ENCODE data around the gene CDK11B. TPM values are rescaled to one million over a fixed set of nuclear protein-coding genes. Genes with fewer than 3 reads are reported as not detected.

The CDK11B gene
- total RNA-seq, 1 donor, result 5.8 TPM

DNA sequence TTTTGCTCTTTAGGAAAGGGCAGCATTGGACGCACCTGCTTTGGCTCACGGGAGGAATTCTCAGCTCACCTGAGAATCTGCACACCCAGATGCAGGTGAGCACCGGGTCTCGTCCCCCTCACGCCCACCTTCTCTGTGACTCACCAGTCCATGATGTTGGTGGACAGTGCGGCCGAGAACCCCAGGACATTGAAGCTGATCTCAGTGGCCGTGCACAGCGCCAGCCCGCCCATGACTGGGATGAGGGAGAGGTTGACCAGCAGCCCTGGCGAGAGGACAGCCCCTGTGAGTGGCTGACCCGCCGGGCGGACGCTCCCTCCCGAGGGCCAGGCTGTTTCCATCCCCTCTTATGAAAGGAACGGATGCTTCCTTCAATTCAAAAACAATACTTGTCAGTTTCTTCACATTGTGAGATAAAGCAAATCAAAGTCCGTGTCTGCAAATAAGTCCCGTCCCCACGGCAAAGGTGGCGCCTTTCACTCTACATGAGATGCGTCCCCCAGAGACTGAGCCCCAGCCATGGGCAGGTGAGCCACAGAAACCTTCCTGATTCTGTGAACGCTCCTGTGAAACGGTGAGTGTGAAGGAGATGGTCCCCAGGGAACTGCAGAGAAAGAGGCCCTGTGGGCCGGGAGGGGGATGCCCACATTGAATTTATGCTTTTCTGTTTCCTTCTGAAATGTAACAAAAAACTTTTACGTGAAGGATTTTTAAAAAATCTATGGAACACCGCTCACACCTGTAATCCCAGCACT, 12.7 kb upstream of the CDK11B start:
- TF ChIP-seq, protein P1, sequence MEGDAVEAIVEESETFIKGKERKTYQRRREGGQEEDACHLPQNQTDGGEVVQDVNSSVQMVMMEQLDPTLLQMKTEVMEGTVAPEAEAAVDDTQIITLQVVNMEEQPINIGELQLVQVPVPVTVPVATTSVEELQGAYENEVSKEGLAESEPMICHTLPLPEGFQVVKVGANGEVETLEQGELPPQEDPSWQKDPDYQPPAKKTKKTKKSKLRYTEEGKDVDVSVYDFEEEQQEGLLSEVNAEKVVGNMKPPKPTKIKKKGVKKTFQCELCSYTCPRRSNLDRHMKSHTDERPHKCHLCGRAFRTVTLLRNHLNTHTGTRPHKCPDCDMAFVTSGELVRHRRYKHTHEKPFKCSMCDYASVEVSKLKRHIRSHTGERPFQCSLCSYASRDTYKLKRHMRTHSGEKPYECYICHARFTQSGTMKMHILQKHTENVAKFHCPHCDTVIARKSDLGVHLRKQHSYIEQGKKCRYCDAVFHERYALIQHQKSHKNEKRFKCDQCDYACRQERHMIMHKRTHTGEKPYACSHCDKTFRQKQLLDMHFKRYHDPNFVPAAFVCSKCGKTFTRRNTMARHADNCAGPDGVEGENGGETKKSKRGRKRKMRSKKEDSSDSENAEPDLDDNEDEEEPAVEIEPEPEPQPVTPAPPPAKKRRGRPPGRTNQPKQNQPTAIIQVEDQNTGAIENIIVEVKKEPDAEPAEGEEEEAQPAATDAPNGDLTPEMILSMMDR (IDR thresholded peaks at IDR 0.05; ENCODE audit: extremely low read depth, low read depth, low read length), result no peak
- no peaks in the 10 kb centered on the region for H4K20me1 ChIP-seq (ENCODE audit: insufficient read depth, low read length)
- H3K4me2 ChIP-seq (ENCODE audit: insufficient read depth, low read length), result no peak overlapping the region
- H3K9me3 ChIP-seq (ENCODE audit: low read depth, low read length), result no peaks in the 10 kb centered on the region
- H2AFZ ChIP-seq (ENCODE audit: low read length), result no peak overlapping the region
- H3K27me3 ChIP-seq (ENCODE audit: insufficient read depth, low read length), result no peaks in the 10 kb centered on the region
- no peak overlapping the region for H3K4me3 ChIP-seq (ENCODE audit: insufficient read depth, low read length)
- peak; percentile 50 for DNase-seq (ENCODE audit: insufficient read length, low spot score, missing footprints)
- no peaks in the 10 kb centered on the region for H3K4me1 ChIP-seq (ENCODE audit: insufficient read depth, low read length)
- H3K27ac ChIP-seq (ENCODE audit: low read depth, low read length), result no peak overlapping the region
- H3K36me3 ChIP-seq (ENCODE audit: insufficient read depth, low read length), result peaks cover 30% of the 10 kb centered on the region
- H3K79me2 ChIP-seq (ENCODE audit: insufficient read depth, low read length), result no peaks in the 10 kb centered on the region

DNA sequence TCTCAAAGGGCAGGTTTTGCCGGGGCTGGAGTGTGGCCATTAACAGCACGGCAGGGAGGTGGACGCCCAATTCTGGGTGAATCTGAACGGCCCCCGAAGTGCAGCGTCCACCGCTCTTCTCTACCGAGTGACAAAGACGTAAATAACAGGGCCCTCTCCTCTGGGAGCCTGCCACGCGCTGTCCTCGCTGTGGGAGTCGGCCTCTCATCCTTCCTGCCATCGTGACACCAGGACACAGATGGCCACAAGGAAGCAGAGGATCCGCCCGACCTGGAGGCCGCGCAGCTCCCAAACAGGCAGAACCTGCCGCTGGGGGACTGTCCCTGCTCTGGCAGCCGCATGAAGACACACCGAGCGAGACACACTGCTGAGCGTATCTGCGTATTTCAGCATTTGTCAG, 12.1 kb upstream of the CDK11B start:
- H4K20me1 ChIP-seq (ENCODE audit: insufficient read depth, low read length), result no peaks in the 10 kb centered on the region
- no peak overlapping the region for H3K4me2 ChIP-seq (ENCODE audit: insufficient read depth, low read length)
- peaks cover 32% of the 10 kb centered on the region for H3K36me3 ChIP-seq (ENCODE audit: insufficient read depth, low read length)
- no peaks in the 10 kb centered on the region for H3K9me3 ChIP-seq (ENCODE audit: low read depth, low read length)
- no peak overlapping the region for H3K27ac ChIP-seq (ENCODE audit: low read depth, low read length)
- TF ChIP-seq, protein P1 (IDR thresholded peaks at IDR 0.05; ENCODE audit: extremely low read depth, low read depth, low read length), result no peak
- no peak overlapping the region for H3K4me3 ChIP-seq (ENCODE audit: insufficient read depth, low read length)
- no peaks in the 10 kb centered on the region for H3K4me1 ChIP-seq (ENCODE audit: insufficient read depth, low read length)
- H3K27me3 ChIP-seq (ENCODE audit: insufficient read depth, low read length), result no peaks in the 10 kb centered on the region
- H2AFZ ChIP-seq (ENCODE audit: low read length), result no peak overlapping the region
- no peaks in the 10 kb centered on the region for H3K79me2 ChIP-seq (ENCODE audit: insufficient read depth, low read length)
- no peak for DNase-seq (ENCODE audit: insufficient read length, low spot score, missing footprints)

DNA sequence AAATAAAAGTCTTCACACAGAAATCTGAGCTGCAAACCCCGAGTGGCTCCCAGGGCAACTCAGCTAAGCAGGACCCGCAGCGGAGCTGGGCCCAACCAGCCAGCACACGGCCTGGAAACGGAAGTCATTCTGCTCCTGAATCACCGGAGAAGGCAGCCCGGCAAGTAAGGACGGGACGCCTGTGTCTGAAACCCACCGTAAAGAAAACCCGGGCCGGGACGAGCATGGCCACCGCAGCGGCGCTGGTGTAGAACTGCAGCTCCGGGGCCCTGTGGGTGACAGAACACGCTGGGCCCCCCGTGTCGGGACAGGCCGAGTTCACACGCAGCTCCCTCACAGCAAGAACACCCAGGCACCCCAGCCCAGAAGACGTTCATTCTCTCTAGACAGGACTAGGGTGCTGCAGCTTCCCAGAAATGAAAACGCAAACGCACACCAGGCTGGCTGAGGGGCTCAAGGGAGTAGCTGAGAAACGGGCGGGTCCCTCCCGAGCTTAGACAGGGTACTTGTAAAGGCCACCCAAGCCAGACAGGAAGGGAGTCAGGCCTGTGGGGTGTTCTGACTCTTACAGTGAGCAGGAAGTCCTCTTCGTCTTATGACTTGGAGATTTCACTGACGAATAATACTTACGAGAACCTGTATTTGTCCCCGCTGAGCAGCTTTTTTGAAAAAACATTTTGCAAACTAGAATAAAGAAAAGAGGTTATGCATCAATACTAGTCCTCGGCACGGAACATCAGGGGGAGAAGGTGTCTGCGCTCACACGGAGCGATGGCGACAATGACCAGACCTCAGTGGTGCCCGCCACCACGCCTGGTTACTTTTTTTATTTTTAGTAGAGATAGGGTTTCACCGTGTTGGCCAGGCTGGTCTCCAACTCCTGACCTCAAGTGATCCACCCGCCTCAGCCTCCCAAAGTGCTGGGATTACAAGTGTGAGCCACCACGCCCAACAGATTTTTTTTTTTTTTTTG, 10.9 kb upstream of the CDK11B start:
- Histone ChIP-seq H3K36me3 (ENCODE audit: insufficient read depth, low read length) (peaks cover 43% of the 10 kb centered on the region), H4K20me1 (ENCODE audit: insufficient read depth, low read length) (no peaks in the 10 kb centered on the region), H3K4me3 (ENCODE audit: insufficient read depth, low read length) (no peak overlapping the region), H3K4me2 (ENCODE audit: insufficient read depth, low read length) (no peak overlapping the region), H3K27me3 (ENCODE audit: insufficient read depth, low read length) (no peaks in the 10 kb centered on the region), H3K27ac (ENCODE audit: low read depth, low read length) (no peak overlapping the region), H3K79me2 (ENCODE audit: insufficient read depth, low read length) (no peaks in the 10 kb centered on the region), H3K9me3 (ENCODE audit: low read depth, low read length) (no peaks in the 10 kb centered on the region), H3K4me1 (ENCODE audit: insufficient read depth, low read length) (no peaks in the 10 kb centered on the region), H2AFZ (ENCODE audit: low read length) (no peak overlapping the region)
- TF ChIP-seq, protein P1 (IDR thresholded peaks at IDR 0.05; ENCODE audit: extremely low read depth, low read depth, low read length), result no peak
- peak; percentile 63 for DNase-seq (ENCODE audit: insufficient read length, low spot score, missing footprints)

DNA sequence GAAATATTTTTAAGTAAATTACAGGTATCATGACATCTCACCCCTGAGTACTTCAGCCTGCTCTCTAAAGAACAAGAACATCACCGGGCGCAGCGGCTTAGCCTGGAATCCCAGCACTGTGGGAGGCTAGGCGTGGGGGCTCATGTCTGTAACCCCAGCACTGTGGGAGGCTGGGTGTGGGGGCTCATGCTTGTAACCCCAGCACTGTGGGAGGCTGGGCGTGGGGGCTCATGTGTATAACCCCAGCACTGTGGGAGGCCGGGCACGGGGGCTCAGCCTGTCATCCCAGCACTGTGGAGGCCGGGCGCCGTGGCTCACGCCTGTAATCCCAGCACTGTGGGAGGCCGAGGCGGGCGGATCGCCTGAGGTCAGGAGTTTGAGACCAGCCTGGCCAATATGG, 7.7 kb upstream of the CDK11B start:
- Histone ChIP-seq H3K4me3 (ENCODE audit: insufficient read depth, low read length) (no peak overlapping the region), H3K4me2 (ENCODE audit: insufficient read depth, low read length) (no peak overlapping the region), H3K4me1 (ENCODE audit: insufficient read depth, low read length) (peaks cover 4% of the 10 kb centered on the region), H3K27ac (ENCODE audit: low read depth, low read length) (no peak overlapping the region), H4K20me1 (ENCODE audit: insufficient read depth, low read length) (no peaks in the 10 kb centered on the region), H3K27me3 (ENCODE audit: insufficient read depth, low read length) (no peaks in the 10 kb centered on the region), H3K36me3 (ENCODE audit: insufficient read depth, low read length) (peaks cover 32% of the 10 kb centered on the region), H3K9me3 (ENCODE audit: low read depth, low read length) (no peaks in the 10 kb centered on the region), H2AFZ (ENCODE audit: low read length) (no peak overlapping the region), H3K79me2 (ENCODE audit: insufficient read depth, low read length) (no peaks in the 10 kb centered on the region)
- TF ChIP-seq, protein P1 (IDR thresholded peaks at IDR 0.05; ENCODE audit: extremely low read depth, low read depth, low read length), result no peak
- no peak for DNase-seq (ENCODE audit: insufficient read length, low spot score, missing footprints)

Measured in osteoblast (primary cell).